Ishikawa (cell line): ENCODE data around the gene MYO7B.

ENCODE experiments used
- EGR1 ChIP-seq: IDR thresholded peaks from 2 replicates; pipeline ENCODE4 v1.6.1; 2012
- TAF1 ChIP-seq: IDR thresholded peaks from 2 replicates; pipeline ENCODE4 v1.6.1; 2012; ENCODE audit warnings: low read depth, mild to moderate bottlenecking
- YY1 ChIP-seq: IDR thresholded peaks from 2 replicates; pipeline ENCODE4 v1.6.1; 2012; ENCODE audit warnings: low read depth
- TF ChIP-seq, protein P1 (sequence below): IDR thresholded peaks from 2 replicates; pipeline ENCODE4 v1.6.1; 2012
- TF ChIP-seq, protein P2 (sequence below): IDR thresholded peaks from 2 replicates; pipeline ENCODE4 v1.6.1; 2012; ENCODE audit warnings: low read depth, mild to moderate bottlenecking

DNA sequence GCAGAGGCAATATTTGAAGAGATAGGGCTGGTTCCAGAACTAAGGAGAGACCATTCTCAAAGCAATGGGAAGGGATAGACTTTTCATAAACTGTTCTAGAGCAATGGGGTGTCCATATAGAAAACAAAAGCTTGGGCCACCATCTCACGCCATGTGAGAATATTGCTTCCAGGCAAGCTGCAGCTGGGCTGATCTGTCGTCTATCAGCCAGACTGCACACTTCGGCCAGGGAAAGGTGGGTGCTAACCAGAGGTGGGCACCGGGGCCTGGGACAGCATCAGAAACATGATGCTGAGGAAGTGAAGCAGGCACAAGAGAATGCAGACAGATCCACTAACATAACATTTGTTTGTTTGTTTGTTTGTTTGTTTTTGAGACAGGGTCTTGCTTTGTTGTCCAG is 43.7 kb downstream of the MYO7B start:
- no peak for TF ChIP-seq TAF1
- TF ChIP-seq EGR1: no peak
- TF ChIP-seq, protein P1, sequence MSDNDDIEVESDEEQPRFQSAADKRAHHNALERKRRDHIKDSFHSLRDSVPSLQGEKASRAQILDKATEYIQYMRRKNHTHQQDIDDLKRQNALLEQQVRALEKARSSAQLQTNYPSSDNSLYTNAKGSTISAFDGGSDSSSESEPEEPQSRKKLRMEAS: no peak
- TF ChIP-seq YY1: no peak
- TF ChIP-seq, protein P2, sequence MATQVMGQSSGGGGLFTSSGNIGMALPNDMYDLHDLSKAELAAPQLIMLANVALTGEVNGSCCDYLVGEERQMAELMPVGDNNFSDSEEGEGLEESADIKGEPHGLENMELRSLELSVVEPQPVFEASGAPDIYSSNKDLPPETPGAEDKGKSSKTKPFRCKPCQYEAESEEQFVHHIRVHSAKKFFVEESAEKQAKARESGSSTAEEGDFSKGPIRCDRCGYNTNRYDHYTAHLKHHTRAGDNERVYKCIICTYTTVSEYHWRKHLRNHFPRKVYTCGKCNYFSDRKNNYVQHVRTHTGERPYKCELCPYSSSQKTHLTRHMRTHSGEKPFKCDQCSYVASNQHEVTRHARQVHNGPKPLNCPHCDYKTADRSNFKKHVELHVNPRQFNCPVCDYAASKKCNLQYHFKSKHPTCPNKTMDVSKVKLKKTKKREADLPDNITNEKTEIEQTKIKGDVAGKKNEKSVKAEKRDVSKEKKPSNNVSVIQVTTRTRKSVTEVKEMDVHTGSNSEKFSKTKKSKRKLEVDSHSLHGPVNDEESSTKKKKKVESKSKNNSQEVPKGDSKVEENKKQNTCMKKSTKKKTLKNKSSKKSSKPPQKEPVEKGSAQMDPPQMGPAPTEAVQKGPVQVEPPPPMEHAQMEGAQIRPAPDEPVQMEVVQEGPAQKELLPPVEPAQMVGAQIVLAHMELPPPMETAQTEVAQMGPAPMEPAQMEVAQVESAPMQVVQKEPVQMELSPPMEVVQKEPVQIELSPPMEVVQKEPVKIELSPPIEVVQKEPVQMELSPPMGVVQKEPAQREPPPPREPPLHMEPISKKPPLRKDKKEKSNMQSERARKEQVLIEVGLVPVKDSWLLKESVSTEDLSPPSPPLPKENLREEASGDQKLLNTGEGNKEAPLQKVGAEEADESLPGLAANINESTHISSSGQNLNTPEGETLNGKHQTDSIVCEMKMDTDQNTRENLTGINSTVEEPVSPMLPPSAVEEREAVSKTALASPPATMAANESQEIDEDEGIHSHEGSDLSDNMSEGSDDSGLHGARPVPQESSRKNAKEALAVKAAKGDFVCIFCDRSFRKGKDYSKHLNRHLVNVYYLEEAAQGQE: no peak
